CD4-positive, alpha-beta T cell treated with Interleukin-17A for 1 hour (primary cell): Measurements from ENCODE around the gene MYOCOS.
"Not testable (repeated sequence)": the region's sequence is repeated elsewhere in the genome, so short reads cannot be mapped to it uniquely, and the experiment has no call there.

Experiments
- DNase-seq: peaks from one replicate; pipeline ENCODE4 v3.0.0-alpha.2; 2020

MYOCOS gene, protein sequence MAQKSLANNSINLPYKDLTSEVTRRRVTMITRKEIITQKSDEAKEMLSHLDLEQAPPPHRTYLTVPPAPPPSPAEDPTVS

GRCh38 chr1:171622152-171622462, at the start of gene MYOCOS:
Gene MYOCOS, plus strand, starts transcription at chr1:171622243. Its CDS starts 1,641 bp downstream, at chr1:171623884.
- DNase-seq = no peak

- DNase-seq = no peak
Observed at GRCh38 chr1:171576144-171576543, 45.9 kb upstream of the MYOCOS start.

- DNase-seq = no peak
Observed at GRCh38 chr1:171581226-171581625, 40.8 kb upstream of the MYOCOS start.

GRCh38 chr1:171581766-171582165, 40.3 kb upstream of the MYOCOS start:
- DNase-seq = no peak

DNA sequence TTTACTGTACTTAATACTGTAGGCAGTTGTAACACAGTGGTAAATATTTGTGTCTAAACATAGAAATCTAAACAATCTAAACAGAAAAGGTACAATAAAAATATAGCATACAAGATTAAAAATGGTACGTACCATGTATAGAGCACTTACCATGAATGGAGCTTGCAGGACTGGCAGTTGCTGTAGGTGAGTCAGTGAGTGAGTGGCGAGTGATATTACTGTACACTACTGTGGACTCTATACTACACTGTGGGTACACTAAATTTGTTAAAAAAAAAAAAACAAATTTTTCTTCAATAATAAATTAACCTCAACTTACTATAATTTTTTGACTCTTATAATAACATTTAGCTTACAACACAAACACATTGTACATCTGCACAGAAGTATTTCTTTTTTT, 39.5 kb upstream of the MYOCOS start:
- DNase-seq = no peak

GRCh38 chr1:171583591-171584201, 38.3 kb upstream of the MYOCOS start:
- DNase-seq = no peak

DNA sequence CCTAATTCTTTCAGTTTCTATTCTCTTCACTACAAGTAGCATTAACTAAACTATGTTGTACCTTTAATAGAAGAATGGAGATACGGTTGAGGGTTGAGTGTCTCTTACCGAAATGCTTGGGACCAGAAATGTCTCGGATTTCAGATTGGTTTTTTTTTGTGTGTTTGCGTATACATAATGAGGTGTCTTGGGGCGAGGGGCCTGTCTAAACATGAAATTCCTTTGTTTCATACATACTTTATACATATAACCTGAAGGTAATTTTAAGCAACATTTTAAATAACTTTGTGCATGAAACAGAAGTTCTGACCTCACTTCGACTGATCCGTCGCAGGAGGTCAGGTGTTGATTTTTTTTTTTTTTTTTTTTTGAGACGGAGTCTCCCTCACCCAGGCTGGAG, 36.3 kb upstream of the MYOCOS start:
- no peak for DNase-seq

GRCh38 chr1:171588230-171588629, 33.8 kb upstream of the MYOCOS start:
- no peak for DNase-seq

DNA sequence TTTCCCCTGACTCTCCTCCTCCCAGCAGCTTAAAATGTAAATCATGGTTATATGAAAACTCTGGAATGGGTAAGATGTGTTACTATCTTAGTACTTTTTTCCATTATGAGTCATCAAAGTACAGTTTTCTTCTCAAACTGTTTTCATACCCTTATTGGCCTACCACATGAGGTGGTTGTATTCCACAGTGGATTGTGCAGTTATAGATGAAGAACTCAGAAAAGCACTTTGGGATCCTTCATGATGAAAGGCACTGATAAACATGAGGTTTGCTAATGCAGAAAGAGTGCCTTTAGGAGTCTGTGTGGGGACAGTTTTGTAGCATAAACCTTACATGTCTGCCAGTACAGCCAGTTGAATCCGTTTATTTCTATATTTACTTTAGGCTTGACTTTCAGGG, 32.0 kb upstream of the MYOCOS start:
- DNase-seq = no peak

DNA sequence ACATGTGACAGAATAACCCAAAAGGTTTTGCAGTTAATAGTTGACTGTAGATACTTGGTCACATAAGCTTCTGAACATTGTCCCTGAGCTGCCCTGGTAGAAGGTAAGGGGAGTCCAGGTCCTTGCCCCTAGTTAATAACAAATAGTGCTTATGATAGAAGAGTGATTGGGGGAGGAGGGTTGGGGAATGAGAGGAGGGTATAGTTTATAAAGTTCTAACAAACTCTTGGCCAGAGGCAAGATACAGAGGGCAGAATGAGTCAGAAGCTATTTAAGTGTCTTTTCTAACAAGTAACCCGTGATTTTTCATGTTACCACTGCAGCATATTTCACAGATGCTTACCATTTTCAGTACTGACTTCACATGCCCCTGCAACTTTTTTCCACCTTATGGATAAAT, 26.7 kb upstream of the MYOCOS start:
- DNase-seq = no peak

GRCh38 chr1:171596119-171596518, 25.9 kb upstream of the MYOCOS start:
- DNase-seq = no peak

DNA sequence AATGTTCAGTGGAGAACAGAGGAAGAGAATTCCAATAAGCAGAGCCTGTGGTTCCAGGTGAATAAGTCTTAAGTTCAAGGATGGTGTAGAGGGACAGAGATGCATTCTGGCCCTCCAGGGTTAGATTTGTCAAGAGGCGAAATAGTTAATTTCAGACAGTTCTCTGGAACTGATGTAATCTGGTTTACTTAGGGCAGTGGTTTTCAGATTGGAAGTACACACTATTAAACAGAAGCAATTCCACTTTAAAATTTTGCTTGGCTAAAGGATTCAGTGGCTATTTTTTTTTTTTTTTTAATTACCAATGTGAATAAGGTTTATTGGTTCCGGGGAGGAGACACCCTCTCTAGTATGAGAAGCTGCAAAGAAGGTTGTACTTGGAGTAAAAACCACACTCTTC, 25.3 kb upstream of the MYOCOS start:
- DNase-seq = no peak

DNA sequence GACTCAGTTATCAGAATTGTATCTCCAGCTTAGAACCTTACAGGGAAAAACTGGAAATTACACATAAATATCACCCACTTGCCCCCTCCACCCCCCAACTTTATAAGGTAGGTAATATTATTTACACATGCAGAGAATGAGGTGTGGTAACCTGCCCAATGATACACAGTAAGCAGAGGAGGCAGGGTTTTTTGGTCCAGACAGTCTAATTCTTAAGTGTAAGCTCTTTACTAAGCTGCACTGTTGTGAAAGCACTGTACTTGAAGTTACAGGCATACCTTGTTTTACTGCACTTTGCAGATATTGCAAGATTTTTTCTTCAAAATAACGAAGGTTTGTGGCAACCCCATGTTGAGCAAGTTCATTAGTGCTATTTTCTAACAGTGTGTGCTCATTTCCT, 24.8 kb upstream of the MYOCOS start:
- no peak for DNase-seq

DNA sequence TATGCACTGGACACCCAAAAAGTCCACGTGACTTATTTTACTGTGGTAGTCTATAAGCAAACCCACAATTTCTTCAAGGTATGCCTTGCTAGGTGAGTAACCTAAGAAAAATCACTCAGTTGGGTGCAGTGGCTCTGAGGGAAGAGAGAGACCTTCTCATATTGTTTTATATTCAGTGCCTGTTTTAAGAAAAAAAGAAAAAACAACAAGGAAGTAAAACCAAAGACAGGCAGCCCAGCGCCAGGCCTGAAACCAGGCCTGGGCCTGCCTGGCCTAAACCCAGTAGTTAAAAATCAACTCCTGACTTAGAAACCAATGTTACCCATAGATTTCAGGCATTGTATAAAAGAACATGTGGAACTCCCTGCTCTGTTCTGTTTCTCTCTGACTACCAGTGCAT, 21.7 kb upstream of the MYOCOS start:
- not testable (repeated sequence) for DNase-seq

DNA sequence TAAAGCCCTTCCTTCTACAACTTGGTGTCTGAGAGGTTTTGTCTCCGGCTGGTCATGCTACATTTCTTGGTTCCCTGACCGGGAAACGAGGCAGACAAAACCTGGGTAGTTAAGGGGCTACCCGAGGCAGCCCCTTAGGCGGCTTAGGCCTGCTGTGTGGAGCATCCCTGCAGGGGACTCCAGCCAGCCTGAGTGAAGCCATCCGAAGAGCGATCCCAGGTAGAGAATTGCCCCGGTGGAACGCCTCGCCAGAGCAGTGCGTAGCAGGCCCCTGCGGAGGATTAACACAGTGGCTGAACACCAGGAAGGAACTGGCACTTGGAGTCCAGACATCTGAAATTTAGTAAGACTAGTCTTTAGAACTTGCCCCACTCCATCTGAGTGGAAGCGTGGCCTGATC, 21.2 kb upstream of the MYOCOS start:
- no peak for DNase-seq

DNA sequence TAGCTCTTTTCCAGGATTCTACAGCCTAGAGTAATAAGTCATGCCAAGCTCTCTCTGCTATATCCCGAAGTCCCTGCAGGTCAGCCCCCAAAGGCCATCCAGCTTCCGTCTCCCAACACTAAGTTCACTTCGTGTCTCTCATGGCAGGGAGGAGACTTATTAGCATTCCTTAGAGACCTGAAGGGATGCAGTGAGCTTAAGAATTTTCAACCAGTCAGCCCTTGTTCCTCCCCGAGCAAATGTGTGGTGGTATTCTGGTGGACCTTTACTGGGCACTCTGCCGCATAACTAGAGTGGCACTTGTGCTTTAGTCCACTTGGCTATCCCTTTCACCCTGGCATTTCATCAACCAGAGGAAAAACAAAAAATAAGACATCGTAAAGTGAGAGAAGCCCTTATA, 19.0 kb upstream of the MYOCOS start:
- DNase-seq = not testable (repeated sequence)

- DNase-seq = no peak
Observed at GRCh38 chr1:171606402-171606941, 15.6 kb upstream of the MYOCOS start.

- no peak for DNase-seq
Observed at GRCh38 chr1:171610385-171610784, 11.7 kb upstream of the MYOCOS start.

DNA sequence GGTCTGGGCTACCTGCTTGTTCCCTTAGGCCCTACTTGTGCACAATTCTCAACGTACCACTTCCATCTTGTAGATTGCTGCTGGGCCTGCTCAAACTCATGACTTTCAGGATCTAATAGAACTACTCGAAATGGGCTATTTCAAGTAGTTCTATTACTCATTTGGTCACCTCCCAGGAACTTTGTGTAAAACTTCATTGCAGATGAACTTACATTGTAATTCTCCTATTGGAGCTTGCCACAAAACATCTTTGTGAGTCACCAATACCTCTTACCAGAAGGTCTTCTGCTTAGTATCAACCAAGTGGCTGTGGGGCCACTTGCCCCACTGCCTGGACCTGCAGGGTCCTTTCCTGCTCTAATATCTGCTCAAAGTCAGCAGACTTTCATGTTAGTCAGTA, 10.7 kb upstream of the MYOCOS start:
- DNase-seq = no peak

DNA sequence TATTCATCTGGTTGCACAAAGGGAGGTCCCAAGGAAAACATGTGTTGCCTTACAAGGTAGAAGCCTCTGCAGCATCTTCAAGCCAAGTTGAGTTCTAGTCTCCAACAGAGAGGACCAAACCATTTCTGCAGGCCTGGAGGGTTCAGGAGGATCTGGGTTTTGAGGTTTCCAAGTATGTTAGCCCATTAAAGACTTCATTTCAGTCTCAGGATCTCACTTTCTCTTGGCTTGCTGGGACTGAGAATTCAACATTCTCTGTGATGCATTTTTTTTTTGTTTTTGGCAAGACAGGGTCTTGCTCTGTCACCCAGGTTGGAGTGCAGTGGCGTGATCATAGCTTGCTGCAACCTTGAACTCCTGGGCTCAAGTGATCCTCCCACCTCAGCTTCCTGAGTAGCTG, 8.8 kb upstream of the MYOCOS start:
- no peak for DNase-seq

DNA sequence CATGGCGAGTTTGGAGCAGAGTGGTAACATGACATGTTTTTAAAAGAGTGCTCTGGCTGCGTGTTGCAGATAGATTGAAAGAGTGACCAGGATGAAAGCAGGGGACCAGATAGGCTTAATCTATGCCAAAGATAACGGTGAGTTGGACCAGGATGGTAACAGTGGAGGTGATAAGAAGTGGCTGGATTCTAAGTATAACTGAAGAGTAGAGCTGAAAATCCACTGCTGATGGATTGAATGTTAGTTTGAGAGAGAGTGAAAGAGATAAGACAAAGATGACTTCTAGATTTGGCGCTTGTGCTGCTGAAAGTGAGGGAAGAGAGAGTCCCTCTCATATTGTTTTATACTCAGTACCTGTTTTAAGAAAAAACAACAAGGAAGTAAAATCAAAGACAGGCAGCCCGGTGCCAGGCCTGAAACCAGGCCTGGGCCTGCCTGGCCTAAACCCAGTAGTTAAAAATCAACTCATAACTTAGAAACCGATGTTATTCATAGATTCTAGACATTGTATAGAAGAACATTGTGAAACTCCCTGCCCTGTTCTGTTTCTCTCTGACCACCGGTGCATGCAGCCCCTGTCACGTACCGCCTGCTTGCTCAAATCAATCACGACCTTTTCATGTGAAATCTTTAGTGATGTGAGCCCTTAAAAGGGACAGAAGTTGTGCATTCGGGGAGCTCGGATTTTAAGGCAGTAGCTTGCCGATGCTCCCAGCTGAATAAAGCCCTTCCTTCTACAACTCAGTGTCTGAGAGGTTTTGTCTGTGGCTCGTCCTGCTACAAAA, 6.7 kb upstream of the MYOCOS start:
- not testable (repeated sequence) for DNase-seq

GRCh38 chr1:171616586-171616985, 5.5 kb upstream of the MYOCOS start:
- no peak for DNase-seq

DNA sequence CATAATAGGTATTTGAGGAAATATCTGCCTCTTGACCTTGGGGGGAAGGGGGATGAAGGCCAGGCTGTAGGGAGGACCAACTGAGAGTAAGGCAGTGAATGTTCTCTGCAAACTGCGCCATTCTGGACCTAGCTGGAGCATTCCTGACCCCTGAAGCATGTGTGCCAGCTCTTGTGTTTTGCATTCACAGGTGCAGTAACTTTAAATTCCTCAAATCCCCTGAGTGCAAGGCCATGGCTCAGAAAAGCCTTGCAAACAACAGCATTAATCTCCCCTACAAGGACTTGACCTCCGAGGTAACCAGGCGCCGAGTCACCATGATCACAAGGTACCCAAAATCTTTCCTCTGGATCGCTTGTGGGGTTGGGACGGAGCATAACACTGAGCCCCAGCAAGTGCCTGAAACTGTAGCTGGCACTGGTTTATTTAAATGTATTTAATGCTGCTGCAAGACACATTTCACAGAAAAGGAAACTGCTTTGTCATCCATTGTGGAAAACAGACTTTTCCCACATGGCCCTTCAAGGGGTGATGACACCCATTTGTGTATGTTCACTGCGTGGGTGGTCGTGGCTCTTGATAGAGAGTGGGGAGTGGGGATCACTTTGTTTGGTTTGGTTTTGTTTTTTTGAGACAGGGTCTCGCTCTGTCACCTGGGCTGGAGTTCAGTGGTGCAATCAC, 1.7 kb downstream of the MYOCOS start:
- DNase-seq = no peak

- DNase-seq = no peak
Observed at GRCh38 chr1:171625225-171625624, 3.2 kb downstream of the MYOCOS start.
